ENCODE results near the gene GSDME.

DNA sequence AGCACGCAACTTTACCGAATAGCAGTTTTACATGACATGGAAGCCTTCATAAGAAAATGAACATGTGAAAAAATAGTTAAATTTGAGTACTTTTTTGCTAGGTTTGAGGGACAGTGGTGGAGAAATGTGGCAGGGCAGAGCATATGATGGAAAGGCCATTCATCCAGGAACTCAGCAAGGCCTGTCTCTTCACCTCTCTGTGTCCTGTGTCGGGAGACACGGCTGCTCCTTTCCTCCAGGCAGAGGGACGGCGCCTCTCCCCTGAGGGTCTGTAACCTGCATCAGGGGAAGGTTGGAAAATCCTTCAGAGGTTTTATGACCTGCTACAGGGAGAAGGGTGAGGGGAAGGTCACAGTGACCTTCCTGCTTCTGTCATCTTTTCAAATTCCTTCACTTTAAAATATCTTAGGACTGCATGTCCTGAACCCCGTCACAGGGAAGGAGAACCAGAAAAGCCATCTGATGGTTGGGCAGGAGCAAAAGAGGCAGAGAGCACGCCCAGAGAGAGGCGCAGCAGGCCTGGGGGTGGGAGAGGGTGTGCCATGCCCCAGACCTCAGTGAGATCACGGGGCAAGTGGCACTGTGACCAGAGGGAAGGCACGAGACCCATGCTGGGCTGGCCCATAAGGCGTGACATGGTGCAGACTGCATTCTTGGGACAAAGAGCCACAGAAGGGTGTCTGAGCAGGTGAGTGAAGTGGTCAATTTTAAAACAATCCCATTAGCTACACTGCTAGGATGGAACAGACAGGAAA lies 44.0 kb downstream of the GSDME start:
- no peak for TF ChIP-seq POLR2AphosphoS5 (IDR thresholded peaks at IDR 0.05; ENCODE audit: low read depth, low read length)
- TF ChIP-seq POLR2A (IDR thresholded peaks at IDR 0.05; ENCODE audit: low read depth, low read length): no peak; the same call in 1 of the 2 replicates
- no peak for TF ChIP-seq TAF1 (IDR thresholded peaks at IDR 0.05; ENCODE audit: borderline replicate concordance, low read depth, low read length)
